Stimulated activated CD4-positive, alpha-beta T cell treated with anti-CD3 and anti-CD28 coated beads, TNF-alpha, amount 100 ng/mL, for 48 hours (primary cell): ENCODE results near the gene APOD.

Experiments
- DNase-seq, 3 donors: peaks; one replicate each; pipeline ENCODE4 v3.0.0-alpha.2; 2020; ENCODE audit warnings: low read depth in 3 of 3

APOD gene

DNA sequence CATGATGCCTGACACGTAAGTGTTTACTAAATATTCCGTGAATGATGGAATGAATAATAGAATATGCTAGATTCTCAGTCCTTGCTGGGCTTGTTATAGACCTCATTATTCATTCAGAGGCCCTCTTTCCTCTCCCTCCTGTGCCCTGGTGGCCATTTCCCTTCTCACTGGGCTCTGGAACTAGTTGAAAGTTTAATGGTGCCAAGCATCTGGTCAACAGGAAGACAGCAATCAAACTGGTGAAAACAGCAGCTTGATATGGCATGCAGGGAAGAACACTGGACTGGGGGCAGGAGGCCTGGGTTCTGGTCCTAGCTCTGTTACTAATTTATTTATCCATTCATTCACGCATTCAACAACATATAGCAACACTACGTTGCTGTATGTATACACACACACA is 3.7 kb upstream of the APOD start:
- DNase-seq: no peak

DNA sequence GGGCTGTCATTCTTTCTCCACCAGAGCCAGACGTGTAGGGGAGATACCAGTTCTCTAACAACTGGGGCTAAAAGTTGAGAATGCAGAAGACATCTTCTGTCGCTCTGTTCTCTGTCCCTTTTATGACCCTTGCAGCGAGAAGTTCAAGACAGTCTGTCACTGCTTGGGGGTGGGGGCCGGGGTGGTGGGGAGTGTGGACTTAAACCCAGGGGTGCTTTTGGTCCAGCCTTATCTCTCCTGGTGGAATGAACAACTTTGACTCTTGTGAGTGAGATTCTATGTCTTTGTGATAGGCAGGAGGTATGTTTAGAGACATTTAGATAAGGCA is 767 bp upstream of the APOD start:
- no peak for DNase-seq

DNA sequence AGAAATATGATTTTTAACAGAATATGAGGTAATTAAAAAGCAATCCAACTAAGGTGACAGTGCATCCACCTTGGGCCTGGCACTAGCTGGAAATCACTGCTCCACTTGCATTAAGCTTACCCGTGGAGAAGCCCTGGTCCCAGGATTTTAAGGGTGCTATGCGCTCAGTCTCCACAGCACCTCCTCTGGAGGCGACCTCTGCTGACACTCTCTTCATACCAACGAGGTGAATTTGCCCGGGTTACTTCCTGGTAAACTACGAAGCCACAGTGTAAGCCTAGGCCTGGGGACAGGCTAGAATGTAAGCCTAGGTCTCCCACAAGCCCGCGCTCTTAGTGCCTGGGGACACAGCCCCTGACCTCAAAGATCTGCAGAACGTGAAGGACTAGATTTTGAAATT is 793 bp downstream of the APOD start:
- no peak for DNase-seq

DNA sequence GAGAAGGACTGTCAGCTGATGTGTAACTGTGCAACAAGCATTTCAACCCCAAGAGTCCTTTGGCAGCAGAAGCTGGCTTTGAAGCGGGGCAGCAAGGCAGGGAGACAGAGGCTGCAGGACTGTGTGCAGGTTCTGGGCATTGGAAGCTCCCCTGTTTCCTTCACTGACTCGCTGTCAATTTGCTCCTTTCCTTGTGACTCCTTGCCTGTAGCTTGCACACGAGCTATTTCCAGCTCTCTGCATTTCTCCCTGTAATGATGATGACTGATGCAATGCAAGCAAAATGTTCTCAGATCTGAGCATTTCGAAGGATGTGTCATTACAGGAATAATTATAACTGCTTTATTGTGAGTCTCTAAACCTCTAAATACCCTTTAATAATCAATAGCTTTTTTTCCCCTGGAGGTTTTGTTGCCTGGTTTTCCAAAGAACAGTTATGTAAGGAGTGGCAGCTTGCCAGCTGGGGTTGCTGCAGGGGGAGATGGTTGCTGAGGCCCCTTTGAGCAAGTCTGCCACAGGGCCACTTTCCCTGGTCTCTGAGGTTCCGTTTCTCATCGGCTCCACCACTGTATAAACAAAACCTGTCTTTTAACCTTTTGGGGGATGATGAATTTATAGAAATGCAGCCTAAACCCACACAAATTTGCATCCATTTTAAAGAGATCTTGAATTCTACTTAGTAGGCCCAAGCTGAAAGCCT is 2.8 kb downstream of the APOD start:
- DNase-seq: no peak

DNA sequence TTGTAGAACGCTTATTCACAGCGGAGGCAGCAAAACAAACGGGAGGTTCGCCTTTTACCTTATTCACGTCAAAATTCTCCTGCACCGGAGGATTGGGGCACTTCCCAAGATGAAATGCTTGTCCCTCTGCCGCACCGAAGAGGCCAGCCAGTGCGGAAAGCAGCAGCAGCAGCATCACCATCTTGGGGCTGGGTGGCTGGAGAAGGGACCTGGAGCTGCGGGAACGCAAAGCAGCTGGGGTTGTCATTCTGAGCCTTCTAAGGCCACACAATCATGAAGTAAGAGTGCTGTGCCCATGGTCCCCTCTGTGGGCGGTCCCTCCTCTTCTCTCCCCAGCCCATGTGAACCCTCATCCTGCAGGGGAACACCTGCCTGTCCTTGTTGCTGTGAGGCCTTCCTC is 4.5 kb downstream of the APOD start:
- no peak for DNase-seq

DNA sequence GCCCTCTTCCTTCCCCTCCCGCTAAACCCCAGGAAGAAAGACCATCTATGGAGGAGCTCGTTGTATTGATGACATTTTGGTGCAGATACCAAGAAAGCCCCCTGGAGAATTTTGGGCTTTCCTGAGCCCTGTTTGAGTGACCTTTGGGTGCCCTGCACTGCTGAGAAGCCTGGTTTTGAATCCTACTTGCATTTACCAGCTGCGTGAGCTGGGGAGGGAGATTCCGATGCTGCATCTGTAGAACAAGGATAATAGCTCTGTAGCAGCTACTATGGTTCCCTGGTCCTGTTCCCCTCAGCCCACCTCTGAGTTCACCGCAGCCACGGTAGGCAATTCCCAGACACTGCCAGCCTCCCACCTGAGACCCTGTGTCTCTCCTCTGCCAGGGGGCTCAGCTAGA is 5.2 kb downstream of the APOD start:
- DNase-seq: no peak

DNA sequence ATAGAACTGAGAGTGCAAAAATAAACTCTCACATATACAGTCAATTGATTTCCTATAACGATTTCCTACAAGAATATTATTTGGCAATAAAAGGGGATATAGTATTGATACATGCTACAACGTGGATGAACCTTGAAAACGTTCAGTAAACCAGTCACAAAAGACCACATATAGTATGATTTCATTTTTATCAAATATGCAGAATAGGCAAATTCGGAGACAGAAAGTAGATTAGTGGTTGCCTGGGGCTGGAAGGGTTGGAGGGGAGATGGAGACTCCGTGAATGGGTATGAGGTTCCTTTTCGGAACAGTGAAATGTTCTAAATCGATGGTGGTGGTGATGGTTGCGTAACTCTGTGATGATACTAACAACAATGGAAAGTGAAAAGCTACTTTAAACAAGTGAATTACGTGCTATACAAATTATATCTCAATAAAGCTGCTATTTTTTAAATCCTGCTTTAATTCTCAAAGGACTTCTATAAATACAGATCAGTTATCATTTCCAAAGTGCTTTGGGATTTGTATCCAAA is 6.0 kb downstream of the APOD start:
- DNase-seq: no peak

DNA sequence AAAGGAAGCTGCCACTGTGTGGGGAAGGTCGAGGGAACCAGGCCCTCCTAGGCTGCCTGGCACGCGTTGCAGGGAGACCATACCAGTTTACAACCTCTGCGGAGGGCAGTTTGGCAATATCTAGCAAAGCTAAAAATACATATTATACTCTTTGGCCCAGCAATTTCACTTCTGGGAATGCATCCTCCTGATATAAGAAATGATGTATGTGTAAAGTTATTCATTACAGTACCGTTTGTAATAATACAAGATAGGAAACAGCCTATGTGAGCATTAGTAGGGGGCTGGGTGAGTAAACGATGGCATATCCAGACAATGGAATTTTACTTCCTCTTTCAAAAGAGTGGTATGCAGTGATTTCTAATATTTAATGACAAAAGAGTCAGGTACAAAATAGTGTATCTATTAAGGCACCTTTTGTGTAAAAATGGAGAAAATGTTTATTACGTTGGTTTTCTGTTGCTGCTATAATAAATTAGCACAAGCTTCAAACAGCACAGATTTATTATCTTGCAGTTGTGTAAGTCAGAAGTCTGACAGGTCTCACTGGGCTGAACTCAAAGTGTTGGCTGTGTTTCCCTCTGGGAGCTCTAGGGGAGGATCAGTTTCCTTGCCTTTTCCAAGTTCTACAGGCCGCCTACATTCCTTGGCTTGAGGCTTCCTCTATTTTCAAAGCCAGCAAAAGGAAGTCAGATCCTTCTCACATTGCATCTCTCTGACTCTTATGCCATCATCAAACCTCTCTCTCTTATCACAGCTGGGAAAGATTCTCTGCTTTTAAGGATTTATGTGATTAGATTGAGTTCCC is 9.0 kb downstream of the APOD start:
- DNase-seq: no peak

DNA sequence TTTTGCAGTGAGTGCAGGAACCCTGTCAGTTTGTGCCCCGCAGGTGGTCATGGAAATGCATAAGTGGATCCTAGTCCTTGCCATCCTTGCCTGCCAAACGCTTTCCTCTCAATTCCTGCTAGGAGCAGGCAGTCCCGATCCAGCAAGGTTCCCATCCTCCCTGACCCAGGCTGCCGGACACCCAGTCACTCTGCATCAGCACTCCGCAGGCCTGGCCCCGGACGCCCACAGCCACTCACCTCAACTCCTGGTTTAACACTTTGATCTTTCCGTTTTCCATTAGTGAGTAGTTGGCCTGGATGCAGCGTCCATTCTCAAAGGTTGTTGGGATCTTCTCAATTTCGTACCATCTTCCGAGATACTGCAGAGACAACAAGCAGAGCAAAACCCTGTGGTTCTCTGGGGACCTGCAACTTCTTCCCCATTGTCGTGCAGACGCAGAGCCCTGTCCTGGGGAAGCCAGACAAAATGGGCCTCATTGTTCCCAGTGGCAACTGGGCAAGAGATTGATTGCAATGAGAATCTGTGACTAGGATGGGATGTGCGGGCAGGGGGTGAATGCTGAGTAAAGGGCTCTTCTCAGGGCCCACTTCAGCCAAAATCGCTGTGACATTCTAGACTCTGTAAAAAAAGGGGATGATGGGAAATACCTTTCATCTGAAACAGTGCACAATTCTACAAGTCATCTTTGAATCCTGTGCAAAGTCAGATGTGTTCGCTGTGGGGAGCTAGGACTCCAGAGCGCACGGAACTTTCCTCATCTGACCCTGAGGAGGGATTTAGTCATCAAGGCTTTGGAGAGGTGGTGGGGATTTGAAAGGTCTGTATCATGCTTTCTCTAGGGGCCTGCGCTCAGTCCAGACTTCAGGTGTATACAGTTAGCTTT is 9.9 kb downstream of the APOD start:
- DNase-seq: no peak

DNA sequence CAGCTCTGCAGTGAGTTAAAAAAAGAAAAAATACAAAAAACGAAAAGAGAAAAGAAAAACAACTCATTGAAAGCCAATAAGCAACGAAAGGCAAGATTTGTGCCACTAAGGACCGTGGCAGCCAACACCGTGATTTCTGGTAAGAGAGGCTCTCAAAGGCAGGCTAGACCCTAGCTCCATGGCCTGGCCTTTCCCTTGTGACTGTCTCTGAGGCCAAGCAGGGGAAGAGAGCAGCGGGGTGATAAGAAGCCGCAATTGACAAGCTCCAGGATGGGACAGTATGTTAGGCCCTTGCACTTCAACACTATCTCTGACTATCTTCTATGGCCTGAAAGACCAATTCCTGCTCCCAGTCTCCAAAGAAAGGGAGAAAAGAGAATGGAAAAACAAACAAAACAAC is 12.4 kb downstream of the APOD start:
- DNase-seq: no peak

DNA sequence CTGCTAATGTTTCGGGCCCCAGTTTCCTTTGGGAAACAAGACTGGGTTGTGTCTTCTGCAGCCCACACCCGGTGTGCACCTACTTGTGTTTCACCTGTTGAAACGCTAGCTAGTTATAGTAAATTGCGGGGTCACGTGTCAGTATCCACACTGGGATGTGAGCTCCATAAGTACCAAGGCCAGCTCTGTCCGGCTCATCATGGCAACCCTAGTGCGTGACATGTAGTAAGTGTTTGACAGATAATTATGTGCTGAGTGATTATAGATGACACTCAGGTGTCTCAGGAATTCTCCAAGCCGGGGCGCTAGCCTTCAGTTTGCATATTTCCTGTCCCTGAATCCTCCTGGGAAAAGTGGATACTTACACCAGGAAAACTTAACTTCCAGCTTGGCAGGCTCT is 12.8 kb downstream of the APOD start:
- no peak for DNase-seq

DNA sequence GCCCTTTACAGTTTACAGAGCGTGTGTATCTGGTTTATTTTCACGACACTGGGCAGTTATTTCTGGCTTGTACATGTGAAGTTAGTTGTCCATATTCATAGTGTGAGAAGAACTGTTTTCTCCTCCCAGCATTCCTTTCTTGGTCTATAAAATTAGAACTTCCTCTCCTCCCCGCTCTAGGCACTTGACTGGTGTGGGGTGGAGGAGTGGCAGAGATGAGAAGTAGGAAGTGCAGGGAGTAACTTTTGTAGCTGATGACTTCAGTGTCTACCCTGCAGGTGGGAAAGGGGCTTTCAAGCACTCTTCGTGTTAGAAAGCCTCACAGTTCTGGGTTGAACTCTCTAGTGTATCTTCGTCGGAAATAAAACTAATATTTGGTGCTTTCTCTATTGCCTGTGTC is 13.4 kb downstream of the APOD start:
- no peak for DNase-seq

DNA sequence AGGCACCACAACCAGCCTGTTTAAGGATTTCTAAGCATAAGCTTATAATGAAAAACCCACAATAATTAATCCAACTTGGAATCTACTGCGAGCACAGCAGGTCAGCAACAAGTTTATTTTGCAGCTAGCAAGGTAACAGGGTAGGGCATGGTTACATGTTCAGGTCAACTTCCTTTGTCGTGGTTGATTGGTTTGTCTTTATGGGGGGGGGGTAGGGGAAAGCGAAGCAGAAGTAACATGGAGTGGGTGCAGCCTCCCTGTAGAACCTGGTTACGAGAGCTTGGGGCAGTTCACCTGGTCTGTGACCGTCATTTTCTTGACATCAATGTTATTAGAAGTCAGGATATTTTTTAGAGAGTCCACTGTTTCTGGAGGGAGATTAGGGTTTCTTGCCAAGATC is 15.1 kb downstream of the APOD start:
- no peak for DNase-seq

DNA sequence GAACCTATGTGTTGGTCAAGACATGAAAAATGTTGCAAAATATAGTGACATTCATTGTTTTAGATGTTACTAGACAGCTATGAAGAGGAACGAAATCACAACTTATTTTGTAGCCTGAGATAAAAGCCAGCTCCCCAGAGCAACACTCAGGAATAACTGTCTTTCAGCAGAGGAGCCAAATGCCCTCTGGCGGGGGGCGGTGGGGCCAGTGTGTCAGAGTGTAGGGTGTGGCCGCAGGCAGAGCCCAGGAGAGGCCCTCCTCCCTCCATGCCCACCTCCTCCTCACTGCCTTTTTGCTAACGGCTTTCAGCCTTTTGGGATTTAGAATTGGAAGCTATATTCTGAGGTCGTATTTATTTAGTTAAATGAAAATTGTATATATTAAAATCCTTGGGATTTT is 16.9 kb downstream of the APOD start:
- DNase-seq: no peak

DNA sequence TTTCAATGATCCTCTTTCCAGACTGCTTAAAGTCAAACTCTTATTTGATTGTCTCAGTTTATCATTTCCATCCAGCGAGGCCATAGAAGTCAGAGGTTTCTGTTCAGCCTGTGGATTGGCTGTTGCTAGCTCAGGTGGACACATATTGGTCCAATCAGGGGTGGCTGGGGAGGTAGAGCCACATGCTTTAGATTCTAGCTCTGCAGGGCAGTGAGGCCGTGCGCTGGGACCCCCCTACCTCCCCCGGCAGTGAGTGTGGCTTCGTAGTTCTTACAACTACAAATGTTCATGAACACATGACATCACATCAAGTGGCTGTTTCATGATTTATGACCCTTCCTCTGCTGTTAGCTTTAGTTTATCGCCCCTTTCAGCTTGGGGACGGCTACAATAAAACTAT is 18.0 kb downstream of the APOD start:
- no peak for DNase-seq

DNA sequence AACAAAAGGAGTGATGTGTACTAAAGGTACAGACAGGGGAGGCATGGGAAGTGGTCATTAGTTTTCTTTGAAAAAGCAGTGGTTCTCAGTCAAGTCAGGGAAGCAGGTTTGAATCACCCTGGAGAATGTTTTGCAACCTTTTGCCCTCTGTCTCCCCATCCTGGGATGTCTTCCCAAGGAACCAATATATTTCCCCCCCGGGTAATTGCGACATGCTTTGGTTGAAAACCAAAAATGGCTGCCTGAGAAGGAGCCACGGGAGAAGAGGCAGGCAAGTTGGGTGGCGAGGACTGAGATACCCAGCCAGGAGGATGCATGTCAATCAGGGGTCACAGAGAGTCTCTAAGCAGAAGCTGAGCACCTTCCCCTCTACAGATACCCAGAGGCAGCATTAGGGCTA is 20.4 kb downstream of the APOD start:
- DNase-seq: no peak

DNA sequence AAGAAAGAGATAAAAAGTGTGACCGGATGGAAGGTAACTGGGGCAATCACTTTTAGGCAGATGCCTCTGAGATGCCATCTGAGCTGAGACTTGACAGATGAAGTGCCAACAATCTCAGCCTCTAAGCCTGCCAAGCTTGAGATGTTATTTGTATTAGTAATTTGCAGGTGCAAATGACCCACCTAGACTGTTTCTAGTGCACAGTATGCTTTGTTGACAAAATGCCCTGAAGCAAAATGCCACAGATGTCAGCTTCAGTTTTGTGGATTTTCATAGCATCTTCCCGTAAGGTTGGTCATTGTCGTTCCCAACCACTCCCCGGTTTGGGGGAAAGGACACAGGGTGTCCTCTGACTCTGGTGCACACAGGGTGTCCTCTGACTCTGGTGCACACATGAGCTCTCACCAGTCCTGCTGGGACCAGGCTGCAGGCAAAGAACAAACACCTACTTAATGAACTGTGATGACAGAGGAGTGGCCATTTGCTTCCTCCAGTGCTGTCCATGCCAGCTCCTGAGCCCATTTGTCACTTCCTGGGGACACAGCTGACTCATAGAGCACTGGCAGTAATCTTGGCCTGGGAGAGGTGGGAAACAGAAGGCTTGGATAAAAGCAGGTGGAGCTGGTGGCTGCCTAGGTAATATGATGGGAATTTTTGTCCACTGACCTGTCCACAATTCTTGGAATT is 23.9 kb downstream of the APOD start:
- DNase-seq: no peak

DNA sequence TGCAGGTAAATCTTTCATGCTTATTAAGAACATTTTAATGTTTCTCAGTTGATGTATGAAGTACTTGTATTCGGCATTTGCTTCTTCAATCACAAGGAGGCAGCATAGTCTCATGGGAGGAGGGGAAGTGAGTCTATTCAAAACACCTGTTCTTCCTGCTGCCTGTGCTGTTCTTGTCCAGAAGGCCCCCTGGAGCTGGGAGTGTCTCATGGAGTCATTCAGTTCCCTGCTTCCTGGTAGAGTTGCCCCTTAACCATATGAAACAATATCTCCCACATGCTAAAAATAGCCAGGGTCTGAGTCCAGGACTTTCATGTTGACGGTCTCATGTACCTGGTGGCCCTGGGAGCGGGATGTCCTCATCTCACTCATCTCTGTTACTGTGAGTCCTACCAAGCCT is 25.1 kb downstream of the APOD start:
- DNase-seq: no peak

DNA sequence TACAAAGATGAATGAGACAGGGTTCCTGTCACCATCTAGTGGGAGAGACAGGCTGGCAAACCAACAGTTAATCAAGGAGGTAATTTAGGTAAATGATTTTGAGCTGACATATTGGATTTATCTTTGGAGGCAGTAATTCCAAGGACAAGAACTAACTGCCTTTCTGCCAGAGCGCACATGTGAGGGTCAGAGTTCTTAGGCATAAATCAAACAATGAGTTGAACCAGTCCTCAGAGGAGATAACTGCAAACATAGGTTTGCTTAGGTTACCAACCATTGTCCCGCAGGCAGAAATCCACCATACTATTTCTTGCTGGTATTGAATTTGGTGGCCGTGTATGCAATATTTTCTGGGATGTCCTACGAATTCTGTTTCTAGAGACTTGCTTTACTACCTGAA is 26.4 kb downstream of the APOD start:
- no peak for DNase-seq

DNA sequence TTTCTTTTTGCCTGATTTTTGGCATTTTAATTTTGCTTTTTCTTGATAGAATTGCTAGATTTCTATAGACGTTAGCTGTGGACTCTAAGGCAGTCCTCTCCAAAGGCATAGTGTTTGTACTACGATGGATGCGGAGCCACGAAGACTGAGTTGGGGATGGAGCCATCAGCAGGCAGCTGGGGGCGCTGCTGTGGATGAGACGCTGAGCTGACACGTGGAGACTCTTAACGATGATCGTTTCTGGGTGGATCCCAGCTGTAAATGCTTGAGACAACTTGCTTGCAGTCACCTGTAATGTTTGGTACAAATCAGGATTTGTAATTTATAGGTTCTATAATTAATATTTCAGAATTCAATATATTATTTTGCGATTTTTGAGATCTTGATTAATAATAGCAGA is 27.4 kb downstream of the APOD start:
- DNase-seq: no peak

DNA sequence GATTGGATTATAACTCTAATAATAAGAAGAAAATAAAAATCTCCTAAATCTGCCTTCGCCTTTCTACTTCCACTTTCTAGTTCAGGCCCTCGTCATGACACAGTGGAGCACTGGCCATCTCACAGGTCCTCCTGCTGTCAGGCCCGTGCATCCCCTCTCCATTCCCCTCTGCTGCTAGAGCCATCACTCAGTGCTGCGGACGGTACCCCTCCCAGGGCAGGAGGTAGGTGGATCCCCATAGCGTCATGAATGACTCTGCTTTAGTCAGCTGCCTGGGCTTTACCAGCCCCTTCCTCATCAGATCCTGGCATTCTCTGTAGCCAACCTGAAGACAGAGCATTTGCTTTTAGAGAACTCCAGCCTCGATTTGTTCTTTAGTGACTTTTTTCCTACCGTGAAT is 28.6 kb downstream of the APOD start:
- DNase-seq: no peak

DNA sequence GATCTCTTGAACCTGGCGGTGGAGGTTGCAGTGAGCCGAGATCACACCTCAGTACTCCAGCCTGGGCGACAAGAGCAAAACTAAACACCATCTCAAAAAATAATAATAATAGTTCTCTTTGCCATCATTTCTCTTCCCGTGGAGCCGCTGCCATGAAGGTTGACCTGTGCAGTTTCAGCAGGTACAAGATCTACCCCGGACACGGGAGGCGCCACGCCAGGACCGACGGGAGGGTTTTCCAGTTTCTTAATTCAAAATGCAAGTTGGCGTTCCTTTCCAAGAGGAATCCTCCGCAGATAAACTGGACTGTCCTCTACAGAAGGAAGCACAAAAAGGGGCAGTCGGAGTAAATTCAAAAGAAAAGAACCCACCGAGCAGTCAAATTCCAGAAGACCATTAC is 29.3 kb downstream of the APOD start:
- DNase-seq: no peak
